Upper lobe of left lung (tissue), 6 donors: ENCODE data around the gene RDH12. TPM values are rescaled to one million over a fixed set of nuclear protein-coding genes. Genes with fewer than 3 reads are reported as not detected.
A peak's percentile ranks its signal among the peaks of the same experiment; 100 is the strongest.
"Not testable (repeated sequence)": the region's sequence is repeated elsewhere in the genome, so short reads cannot be mapped to it uniquely, and the experiment has no call there.

Experiments used
- ATAC-seq, 2 donors: fragments of 200-7000 bp; cut with Tn5 transposase; one replicate each; pipeline ENCODE4 v1.9.1; 2022; ENCODE audit warnings: mild to moderate bottlenecking in 2 of 2, moderate library complexity in 2 of 2; ENCODE audit not compliant: low FRiP score in 2 of 2
- DNase-seq, 2 donors: peaks; one replicate each; pipeline ENCODE4 v3.0.0-alpha.2; 2019 to 2020
- H3K27ac ChIP-seq, 4 donors: fragments of 200-600 bp; sonication (generic); one replicate each; pipeline ENCODE4 v1.5.1; 2016 to 2019
- H3K27me3 ChIP-seq, 4 donors: fragments of 200-600 bp; sonication (generic); one replicate each; pipeline ENCODE4 v1.5.1; 2017 to 2019
- H3K36me3 ChIP-seq, 4 donors: fragments of 200-600 bp; sonication (generic); one replicate each; pipeline ENCODE4 v1.5.1; 2016 to 2019
- H3K4me1 ChIP-seq, 4 donors: fragments of 200-600 bp; sonication (generic); one replicate each; pipeline ENCODE4 v1.5.1; 2018 to 2019
- H3K4me3 ChIP-seq, 4 donors: fragments of 200-600 bp; sonication (generic); one replicate each; pipeline ENCODE4 v1.5.1; 2017 to 2019; ENCODE audit warnings: mild to moderate bottlenecking in 2 of 4, moderate library complexity in 1 of 4
- H3K9me3 ChIP-seq, 4 donors: fragments of 200-600 bp; sonication (generic); one replicate each; pipeline ENCODE4 v1.5.1; 2018 to 2019
- CTCF ChIP-seq, 6 experiments: fragments of 450-650 bp in 4 of 6; fragments of 200-600 bp in 2 of 6; sonication (generic) in 2 of 6; IDR thresholded peaks; one replicate each; pipeline ENCODE4 v1.5.1; 2016 to 2019; ENCODE audit warnings: antibody characterized with exemption in 6 of 6
- EP300 ChIP-seq, 4 donors: sonication (generic); formaldehyde crosslinking; IDR thresholded peaks; one replicate each; pipeline ENCODE4 v1.5.1; 2017; ENCODE audit warnings: antibody characterized with exemption in 4 of 4, control low read depth in 2 of 4
- POLR2A ChIP-seq, 4 donors: fragments of 450-650 bp; IDR thresholded peaks; one replicate each; pipeline ENCODE4 v1.5.1; 2016 to 2017; ENCODE audit warnings: antibody characterized with exemption in 4 of 4, mild to moderate bottlenecking in 2 of 4
- POLR2AphosphoS5 ChIP-seq, 2 donors: sonication (generic); formaldehyde crosslinking; IDR thresholded peaks; one replicate each; pipeline ENCODE4 v1.5.1; 2017; ENCODE audit warnings: antibody characterized with exemption in 2 of 2
- WGBS, 2 donors: methylation state at CpG; one replicate each; pipeline ENCODE4 v1.1.5; 2017 to 2018; 5-methylcytosine and 5-hydroxymethylcytosine counted together
- total RNA-seq, 6 donors: library from RNA; depleted of rRNA in 4 of 6; stranded (reverse); fragments of >200 nt in 4 of 6; gene quantifications; one replicate each; pipeline versions ENCODE4 v1.1.0 to v1.2.1, GENCODE V29; 2016 to 2021
- donor health status: DM: no; HTN: no; CAD: no; lungs with moderate emphysema.
- donor health status: DM: no; HTN: yes; CAD: no; lungs with severe emphysema.

RDH12 gene
- total RNA-seq: under 1 TPM in 3 of 6 donors, not detected in 3; 0.17 to 0.40 (median 0.39) TPM

DNA sequence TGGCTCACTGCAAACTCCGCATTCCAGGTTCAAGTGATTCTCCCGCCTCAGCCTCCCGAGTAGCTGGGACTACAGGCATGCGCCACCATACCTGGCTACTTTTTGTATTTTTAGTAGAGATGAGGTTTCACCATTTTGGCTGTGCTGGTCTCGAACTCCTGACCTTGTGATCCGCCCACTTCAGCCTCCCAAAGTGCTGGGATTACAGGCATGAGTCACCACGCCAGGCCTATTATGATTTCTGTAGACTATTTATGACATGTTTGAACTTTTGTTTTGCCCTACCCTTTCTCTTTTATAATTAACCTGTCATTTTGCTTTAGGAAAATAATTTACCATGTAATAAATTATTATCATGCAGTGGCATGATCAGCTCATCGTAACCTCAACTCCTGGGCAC is at the start of gene RDH12:
Gene RDH12 (plus strand): TSS at position 395 of the 400 bp plus-strand sequence. CDS start 20,757 bp downstream, outside the sequence.
- not testable (repeated sequence) for H3K4me3 ChIP-seq, H3K27ac ChIP-seq, H3K27me3 ChIP-seq, H3K36me3 ChIP-seq, DNase-seq, ATAC-seq, H3K9me3 ChIP-seq
- H3K4me1 ChIP-seq: peaks cover 0 to 15% (median 2%) of the 10 kb centered on the region in 4 donors
- 86 to 93% methylated on average over 8 of the region's 8 CpGs for WGBS, 2 donors

- DNase-seq: no peak
- Histone ChIP-seq H3K36me3 (peaks cover 23 to 98% (median 78%) of the 10 kb centered on the region in 4 donors), H3K27ac (no peak overlapping the region), H3K4me1 (no peaks in the 10 kb centered on the region), H3K9me3 (no peaks in the 10 kb centered on the region), H3K4me3 (no peak overlapping the region), H3K27me3 (no peaks in the 10 kb centered on the region)
- no peak for TF ChIP-seq POLR2AphosphoS5 (IDR thresholded peaks at IDR 0.05)
- TF ChIP-seq POLR2A (IDR thresholded peaks at IDR 0.05): no peak
- no peak for TF ChIP-seq CTCF (IDR thresholded peaks at IDR 0.05)
- TF ChIP-seq EP300 (IDR thresholded peaks at IDR 0.05): no peak
- WGBS, 2 donors: 85 to 93% methylated on average over 1 of the region's 1 CpG
- no peak for ATAC-seq
Measured at GRCh38 chr14:67652189-67652588, 49.5 kb upstream of the RDH12 start.

DNA sequence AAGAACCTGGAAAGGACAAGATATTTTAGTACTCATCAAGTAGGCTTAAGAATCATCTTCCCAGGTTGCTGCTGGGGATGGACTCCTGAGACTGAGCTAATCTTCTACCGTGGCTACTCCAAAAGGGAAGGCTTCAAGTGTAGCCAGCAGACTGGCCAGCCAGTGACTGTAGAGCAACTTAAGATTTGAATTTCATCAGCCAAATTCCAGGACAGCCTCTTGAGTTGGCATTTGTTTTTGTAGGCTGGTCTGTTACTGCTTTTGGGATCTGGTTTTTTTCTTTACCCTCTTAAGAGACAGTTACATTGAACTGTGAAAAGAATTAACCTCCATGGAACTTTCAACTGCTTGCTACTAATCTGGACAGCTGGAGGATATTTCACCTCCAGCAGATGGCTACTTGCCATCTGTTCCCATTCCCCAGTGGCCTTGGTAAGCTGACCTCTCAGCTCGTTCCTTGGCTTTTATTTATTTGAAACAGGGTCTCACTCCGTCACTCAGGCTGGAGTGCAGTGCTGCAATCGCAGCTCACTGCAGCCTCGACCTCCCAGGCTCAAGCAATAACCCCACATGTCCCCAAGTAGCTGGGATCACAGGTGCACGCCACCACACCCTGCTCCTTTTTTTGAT is 47.9 kb upstream of the RDH12 start:
- TF ChIP-seq CTCF (IDR thresholded peaks at IDR 0.05): no peak
- no peak for TF ChIP-seq EP300 (IDR thresholded peaks at IDR 0.05)
- TF ChIP-seq POLR2AphosphoS5 (IDR thresholded peaks at IDR 0.05): no peak
- no peak for TF ChIP-seq POLR2A (IDR thresholded peaks at IDR 0.05)
- ATAC-seq (no peak), DNase-seq (peak in 1 of 2 donors; percentile 42)
- H3K36me3 ChIP-seq: peaks cover 22 to 99% (median 79%) of the 10 kb centered on the region in 4 donors
- H3K4me3 ChIP-seq: no peak overlapping the region
- 74 to 83% methylated on average over 6 of the region's 6 CpGs for WGBS, 2 donors
- H3K4me1 ChIP-seq: no peaks in the 10 kb centered on the region
- no peaks in the 10 kb centered on the region for H3K27me3 ChIP-seq
- H3K9me3 ChIP-seq: no peaks in the 10 kb centered on the region
- no peak overlapping the region for H3K27ac ChIP-seq

DNA sequence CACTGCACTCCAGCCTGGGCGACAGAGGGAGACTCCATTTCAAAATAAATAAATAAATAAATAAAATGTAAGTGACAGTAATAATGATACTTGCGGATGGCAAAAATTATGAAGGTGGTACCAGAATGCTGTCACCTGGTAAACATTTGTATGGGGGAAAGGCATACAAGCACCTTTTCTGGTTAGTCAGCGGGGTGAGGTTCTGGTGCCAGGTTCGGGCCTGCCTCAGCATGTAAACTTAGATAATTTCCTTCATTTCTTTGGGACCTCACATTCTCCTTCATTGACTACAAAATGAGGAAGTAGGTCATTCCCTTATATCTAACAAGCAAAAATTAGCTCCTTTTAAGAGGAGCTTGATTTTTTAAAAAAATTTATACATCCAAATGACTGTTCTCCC is 38.1 kb upstream of the RDH12 start:
- Histone ChIP-seq H3K4me1 (peaks cover 0 to 13% (median 6%) of the 10 kb centered on the region in 4 donors), H3K27me3 (no peaks in the 10 kb centered on the region), H3K9me3 (no peaks in the 10 kb centered on the region), H3K4me3 (no peak overlapping the region), H3K27ac (no peak overlapping the region), H3K36me3 (peaks cover 0 to 25% (median 6%) of the 10 kb centered on the region in 4 donors)
- 82 to 84% methylated on average over 4 of the region's 4 CpGs for WGBS, 2 donors
- DNase-seq: no peak
- no peak for ATAC-seq
- TF ChIP-seq POLR2AphosphoS5 (IDR thresholded peaks at IDR 0.05): no peak
- TF ChIP-seq CTCF (IDR thresholded peaks at IDR 0.05): no peak
- no peak for TF ChIP-seq EP300 (IDR thresholded peaks at IDR 0.05)
- TF ChIP-seq POLR2A (IDR thresholded peaks at IDR 0.05): no peak

- DNase-seq: no peak
- 62 to 83% methylated on average over 2 of the region's 2 CpGs for WGBS, 2 donors
- Histone ChIP-seq H3K4me1 (peaks cover 0 to 13% (median 6%) of the 10 kb centered on the region in 4 donors), H3K4me3 (no peak overlapping the region), H3K36me3 (peaks cover 0 to 4% (median 0%) of the 10 kb centered on the region in 4 donors), H3K27me3 (no peaks in the 10 kb centered on the region), H3K9me3 (no peaks in the 10 kb centered on the region), H3K27ac (no peak overlapping the region)
- peak in 1 of 2 donors; percentile 63 for ATAC-seq
- no peak for TF ChIP-seq POLR2AphosphoS5 (IDR thresholded peaks at IDR 0.05)
- no peak for TF ChIP-seq POLR2A (IDR thresholded peaks at IDR 0.05)
- no peak for TF ChIP-seq EP300 (IDR thresholded peaks at IDR 0.05)
- TF ChIP-seq CTCF (IDR thresholded peaks at IDR 0.05): no peak
Measured at GRCh38 chr14:67665868-67666267, 35.8 kb upstream of the RDH12 start.
